Measurements from ENCODE around the gene ATXN2. TPM values are rescaled to one million over a fixed set of nuclear protein-coding genes. Genes with fewer than 3 reads are reported as not detected.

ATXN2 gene
- total and polyA plus RNA-seq, 9 of the 15 experiments (the other 6 are each of a cell fraction or from before 2014, with no cell fraction given): 16.8 to 67.8 (median 29.3) TPM

GRCh38 chr12:111437816-111438454, 161.2 kb downstream of the ATXN2 start (continued):
- TF ChIP-seq RFX1 (IDR thresholded peaks at IDR 0.05): no peak
- TF ChIP-seq SUPT5H (IDR thresholded peaks at IDR 0.05): no peak
- TF ChIP-seq ZNF280A (IDR thresholded peaks at IDR 0.05; ENCODE audit: low read depth, partially characterized antibody): no peak
- no peak for TF ChIP-seq MYC (IDR thresholded peaks at IDR 0.05; ENCODE audit: low read depth, low read length)
- no peak for TF ChIP-seq MYC (CRISPR knock-in tag; IDR thresholded peaks at IDR 0.05; ENCODE audit: borderline replicate concordance, low read depth)
- TF ChIP-seq POLR2G (IDR thresholded peaks at IDR 0.05; ENCODE audit: low read depth, low read length): peak; percentile 47
- no peak for TF ChIP-seq RNF2 (IDR thresholded peaks at IDR 0.05)
- TF ChIP-seq MYBL2 (IDR thresholded peaks at IDR 0.05; ENCODE audit: low read depth): no peak
- TF ChIP-seq MYBL2 (CRISPR knock-in tag; IDR thresholded peaks at IDR 0.05; ENCODE audit: borderline replicate concordance): no peak
- TF ChIP-seq DPF2 (IDR thresholded peaks at IDR 0.05): peak; percentile 78
- no peak for TF ChIP-seq ASH1L (IDR thresholded peaks at IDR 0.05; ENCODE audit: borderline replicate concordance, low read depth, partially characterized antibody)
- no peak for TF ChIP-seq ZNF175 (CRISPR knock-in tag; IDR thresholded peaks at IDR 0.05; ENCODE audit: low read depth)
- TF ChIP-seq, protein P1, sequence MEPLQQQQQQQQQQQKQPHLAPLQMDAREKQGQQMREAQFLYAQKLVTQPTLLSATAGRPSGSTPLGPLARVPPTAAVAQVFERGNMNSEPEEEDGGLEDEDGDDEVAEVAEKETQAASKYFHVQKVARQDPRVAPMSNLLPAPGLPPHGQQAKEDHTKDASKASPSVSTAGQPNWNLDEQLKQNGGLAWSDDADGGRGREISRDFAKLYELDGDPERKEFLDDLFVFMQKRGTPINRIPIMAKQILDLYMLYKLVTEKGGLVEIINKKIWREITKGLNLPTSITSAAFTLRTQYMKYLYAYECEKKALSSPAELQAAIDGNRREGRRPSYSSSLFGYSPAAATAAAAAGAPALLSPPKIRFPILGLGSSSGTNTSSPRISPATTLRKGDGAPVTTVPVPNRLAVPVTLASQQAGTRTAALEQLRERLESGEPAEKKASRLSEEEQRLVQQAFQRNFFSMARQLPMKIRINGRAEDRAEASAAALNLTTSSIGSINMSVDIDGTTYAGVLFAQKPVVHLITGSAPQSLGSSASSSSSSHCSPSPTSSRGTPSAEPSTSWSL (CRISPR knock-in tag; IDR thresholded peaks at IDR 0.05; ENCODE audit: borderline replicate concordance): no peak
- TF ChIP-seq HMG20B (CRISPR knock-in tag; IDR thresholded peaks at IDR 0.05): no peak
- TF ChIP-seq ZBTB1 (CRISPR knock-in tag; IDR thresholded peaks at IDR 0.05; ENCODE audit: borderline replicate concordance, low read depth): no peak
- no peak for TF ChIP-seq GTF2E2 (tag; IDR thresholded peaks at IDR 0.05)
- TF ChIP-seq SMARCC2 (IDR thresholded peaks at IDR 0.05; ENCODE audit: low read depth): no peak
- TF ChIP-seq DMBX1 (CRISPR knock-in tag; IDR thresholded peaks at IDR 0.05; ENCODE audit: borderline replicate concordance): peak; percentile 51; the same call in 1 of the 2 replicates
- no peak for TF ChIP-seq ZKSCAN3 (CRISPR knock-in tag; IDR thresholded peaks at IDR 0.05)
- TF ChIP-seq ZNF444 (CRISPR knock-in tag; IDR thresholded peaks at IDR 0.05): no peak
- no peak for TF ChIP-seq HDAC6 (IDR thresholded peaks at IDR 0.05; ENCODE audit: low read depth, low read length)
- no peak for TF ChIP-seq OTX1 (CRISPR knock-in tag; IDR thresholded peaks at IDR 0.05)
- TF ChIP-seq ZNF76 (CRISPR knock-in tag; IDR thresholded peaks at IDR 0.05; ENCODE audit: borderline replicate concordance): no peak
- TF ChIP-seq MXI1 (IDR thresholded peaks at IDR 0.05; ENCODE audit: low read depth, low read length): no peak
- TF ChIP-seq PML (IDR thresholded peaks at IDR 0.05; ENCODE audit: low read length): no peak
- TF ChIP-seq, protein P2, sequence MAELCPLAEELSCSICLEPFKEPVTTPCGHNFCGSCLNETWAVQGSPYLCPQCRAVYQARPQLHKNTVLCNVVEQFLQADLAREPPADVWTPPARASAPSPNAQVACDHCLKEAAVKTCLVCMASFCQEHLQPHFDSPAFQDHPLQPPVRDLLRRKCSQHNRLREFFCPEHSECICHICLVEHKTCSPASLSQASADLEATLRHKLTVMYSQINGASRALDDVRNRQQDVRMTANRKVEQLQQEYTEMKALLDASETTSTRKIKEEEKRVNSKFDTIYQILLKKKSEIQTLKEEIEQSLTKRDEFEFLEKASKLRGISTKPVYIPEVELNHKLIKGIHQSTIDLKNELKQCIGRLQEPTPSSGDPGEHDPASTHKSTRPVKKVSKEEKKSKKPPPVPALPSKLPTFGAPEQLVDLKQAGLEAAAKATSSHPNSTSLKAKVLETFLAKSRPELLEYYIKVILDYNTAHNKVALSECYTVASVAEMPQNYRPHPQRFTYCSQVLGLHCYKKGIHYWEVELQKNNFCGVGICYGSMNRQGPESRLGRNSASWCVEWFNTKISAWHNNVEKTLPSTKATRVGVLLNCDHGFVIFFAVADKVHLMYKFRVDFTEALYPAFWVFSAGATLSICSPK (IDR thresholded peaks at IDR 0.05; ENCODE audit: borderline replicate concordance): no peak
- TF ChIP-seq EHMT2 (IDR thresholded peaks at IDR 0.05): no peak

Measured in K562 (cell line).